Brain pericyte (primary cell): ENCODE measurements around the gene AFG1L.
A peak's percentile ranks its signal among the peaks of the same experiment; 100 is the strongest.
"Not testable (repeated sequence)": the region's sequence is repeated elsewhere in the genome, so short reads cannot be mapped to it uniquely, and the experiment has no call there.

ENCODE experiments used
- DNase-seq: peaks from one replicate; pipeline ENCODE4 v3.0.0-alpha.2; 2012; ENCODE audit warnings: low read depth, low spot score

AFG1L gene

GRCh38 chr6:108294727-108295625, at the start of gene AFG1L:
AFG1L (plus strand) TSS chr6:108295054; CDS start chr6:108295080, 26 bp downstream.
- peak; percentile 65 for DNase-seq

DNA sequence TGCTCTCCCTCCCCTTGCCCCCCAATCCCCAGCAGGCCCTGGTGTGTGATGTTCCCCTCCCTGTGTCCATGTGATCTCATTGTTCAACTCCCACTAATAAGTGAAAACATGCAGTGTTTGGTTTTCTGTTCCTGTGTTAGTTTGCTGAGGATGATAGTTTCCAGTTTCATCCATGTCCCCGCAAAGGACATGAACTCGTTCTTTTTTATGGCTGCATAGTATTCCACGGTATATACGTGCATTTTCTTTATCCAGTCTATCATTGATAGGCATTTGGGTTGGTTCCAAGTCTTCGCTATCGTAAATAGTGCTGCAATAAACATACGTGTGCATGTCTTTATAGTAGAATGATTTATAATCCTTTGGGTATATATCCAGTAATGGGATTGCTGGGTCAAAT, 49.8 kb upstream of the AFG1L start:
- DNase-seq = not testable (repeated sequence)

GRCh38 chr6:108247965-108248536, 46.8 kb upstream of the AFG1L start:
- DNase-seq = no peak

DNA sequence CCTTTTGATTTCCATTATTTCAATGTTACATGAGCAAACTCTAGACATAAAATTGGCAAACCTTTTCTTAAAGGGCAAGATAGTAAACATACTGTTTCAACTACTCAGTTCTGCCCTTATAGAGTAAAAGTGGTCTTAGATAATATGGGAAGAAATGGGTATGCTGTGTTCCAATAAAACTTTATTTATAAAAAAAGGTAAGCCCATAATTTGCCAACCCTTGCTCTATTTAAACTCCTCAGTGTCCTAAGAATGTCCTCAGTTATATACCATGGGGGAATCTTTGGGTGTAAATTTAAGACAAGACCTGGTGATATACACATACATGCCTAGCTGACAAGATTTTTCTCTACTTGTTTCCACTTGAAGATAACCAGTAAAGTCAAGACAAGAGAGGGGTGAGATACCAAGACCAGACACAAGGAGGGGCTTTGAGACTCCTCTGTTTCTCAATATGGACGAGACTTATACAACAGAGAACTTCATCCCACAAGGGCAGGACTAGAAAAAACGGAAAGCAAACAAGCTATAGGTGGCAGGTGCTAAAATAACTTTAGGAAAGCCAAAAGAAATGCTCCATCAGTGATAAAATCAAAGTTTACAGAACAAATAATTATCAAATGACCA, 44.5 kb upstream of the AFG1L start:
- peak; percentile 2 for DNase-seq

- DNase-seq = no peak
These were observed 43.6 kb upstream of the AFG1L start for GRCh38 chr6:108251252-108251651.

- DNase-seq = no peak
These were observed 42.8 kb upstream of the AFG1L start for GRCh38 chr6:108252055-108252454.

GRCh38 chr6:108253241-108253640, 41.6 kb upstream of the AFG1L start:
- DNase-seq = no peak

- DNase-seq = no peak
These were observed 40.1 kb upstream of the AFG1L start for GRCh38 chr6:108254433-108255410.

DNA sequence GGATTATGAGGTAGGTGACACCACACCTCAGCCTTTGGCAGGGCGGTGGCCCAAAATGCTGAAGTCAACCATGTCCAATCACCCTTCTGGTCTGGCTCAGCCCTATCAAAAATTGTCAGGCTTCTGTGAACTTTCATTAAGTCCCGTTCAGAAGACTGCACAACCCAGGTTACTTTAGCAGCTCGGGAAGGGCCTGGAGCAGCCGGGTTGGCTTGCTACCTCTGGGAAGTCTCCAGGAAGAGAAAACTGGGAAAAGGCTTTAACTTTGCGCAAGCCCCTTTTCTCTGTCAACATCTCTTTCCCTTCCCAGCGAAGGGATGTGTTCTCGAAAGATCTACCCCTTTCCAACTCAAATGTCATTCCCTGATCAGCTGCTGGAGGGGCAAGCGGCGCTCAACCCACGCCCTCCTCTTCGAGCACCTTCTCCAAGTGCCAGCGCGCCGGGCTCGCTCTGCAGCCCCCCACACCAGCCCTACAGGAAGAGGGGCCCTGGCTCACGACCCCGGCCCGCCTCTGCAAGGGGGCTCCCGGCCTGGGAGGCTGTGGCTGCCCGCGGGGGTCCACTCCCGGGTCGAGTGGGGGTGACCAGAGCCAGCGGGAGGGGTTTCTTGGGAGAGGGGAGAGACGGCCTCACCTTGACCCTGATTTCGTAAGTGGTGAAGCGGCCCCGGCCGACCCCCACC, 34.6 kb upstream of the AFG1L start:
- DNase-seq = peak; percentile 18

DNA sequence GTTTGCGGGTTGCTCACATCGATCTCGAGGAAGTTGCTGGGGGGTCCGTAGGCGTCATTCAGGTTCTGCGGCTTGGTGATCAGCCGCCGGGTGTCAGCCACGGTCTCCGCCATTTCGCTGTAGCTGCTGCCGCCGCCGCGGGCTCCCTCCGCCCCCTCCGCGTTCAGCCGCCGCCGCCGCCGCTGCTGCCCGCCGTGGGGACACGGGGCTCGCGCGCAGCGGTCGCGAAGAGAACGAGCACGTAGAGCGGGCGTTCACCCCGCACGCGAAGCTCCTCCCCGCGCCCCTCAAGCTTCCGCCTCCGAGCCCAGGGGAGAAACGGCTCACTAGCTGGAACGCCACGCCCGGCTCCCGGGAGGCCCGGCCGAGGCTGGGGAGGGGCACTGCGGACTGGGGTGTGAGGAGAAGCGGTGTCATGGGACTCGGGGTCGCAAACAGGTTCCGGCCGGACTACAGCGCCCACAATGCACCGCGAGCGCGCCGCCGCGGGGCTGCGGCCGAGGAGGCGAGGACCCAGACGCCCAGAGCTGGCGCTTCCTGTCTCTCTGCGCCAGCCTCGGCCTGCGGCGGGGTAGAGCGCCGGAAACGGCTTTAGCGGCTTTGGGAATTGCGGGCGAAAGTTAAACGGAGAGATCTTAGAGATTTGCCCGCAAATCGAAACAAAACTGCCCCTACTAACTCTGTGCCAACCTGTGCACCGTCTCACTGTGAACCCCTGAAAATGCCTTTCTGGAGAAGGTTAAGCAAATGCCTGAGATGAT, 33.9 kb upstream of the AFG1L start, which contains the start of gene SNX3:
TSS of gene SNX3 (minus strand) at position 232 of the 761 bp plus-strand sequence. CDS start at position 113, 119 bp downstream.
- DNase-seq = peak; percentile 89

- DNase-seq = no peak
These were observed 31.5 kb upstream of the AFG1L start for GRCh38 chr6:108263371-108263770.

GRCh38 chr6:108268845-108269244, 26.0 kb upstream of the AFG1L start:
- DNase-seq = no peak

GRCh38 chr6:108269955-108270354, 24.9 kb upstream of the AFG1L start:
- DNase-seq = not testable (repeated sequence)

- no peak for DNase-seq
These were observed 20.3 kb upstream of the AFG1L start for GRCh38 chr6:108274546-108274945.

- DNase-seq = no peak
These were observed 18.9 kb upstream of the AFG1L start for GRCh38 chr6:108275976-108276375.

GRCh38 chr6:108277295-108277694, 17.6 kb upstream of the AFG1L start:
- no peak for DNase-seq

DNA sequence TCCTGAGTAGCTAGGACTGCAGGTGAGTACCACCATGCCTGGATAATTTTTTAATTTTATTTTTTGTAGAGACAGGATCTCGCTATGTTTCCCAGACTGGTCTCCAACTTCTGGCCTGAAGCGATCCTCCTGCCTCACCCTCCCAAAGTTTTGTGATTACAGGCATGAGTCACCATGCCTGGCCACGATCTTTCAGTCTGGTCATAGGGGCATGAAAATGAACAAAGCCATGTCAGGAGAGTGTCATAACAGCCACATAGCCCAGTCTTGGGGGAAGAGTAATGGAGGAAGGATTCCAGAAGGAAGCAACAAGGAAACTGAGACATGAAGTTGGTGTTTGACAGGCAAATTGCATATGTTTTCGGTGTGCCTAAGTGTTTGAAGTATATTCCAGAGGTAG, 17.0 kb upstream of the AFG1L start:
- DNase-seq = no peak

GRCh38 chr6:108285381-108285780, 9.5 kb upstream of the AFG1L start:
- DNase-seq = no peak

GRCh38 chr6:108286366-108286765, 8.5 kb upstream of the AFG1L start:
- no peak for DNase-seq

- DNase-seq = no peak
These were observed 7.5 kb upstream of the AFG1L start for GRCh38 chr6:108287373-108287772.
